ENCODE measurements around the gene SLC23A3.

DNA sequence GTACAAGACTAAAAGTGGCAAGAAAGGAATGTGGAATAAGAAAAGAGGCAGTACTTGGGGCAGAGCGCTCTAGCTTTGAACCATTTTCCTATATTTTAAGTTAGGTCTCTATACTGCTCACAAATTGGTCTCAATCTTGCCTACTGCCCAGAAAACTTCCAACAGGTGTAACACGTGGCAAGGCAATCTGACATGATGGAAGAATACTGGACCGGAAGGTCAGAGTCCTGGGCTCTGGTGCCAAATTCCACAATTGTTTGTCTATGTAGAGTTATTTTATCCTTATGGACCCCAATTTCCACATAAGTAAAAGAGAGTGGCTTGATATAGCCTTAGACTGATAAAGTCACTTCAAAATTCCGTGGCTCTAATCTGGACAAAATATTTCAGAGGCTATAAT lies 38.1 kb downstream of the SLC23A3 start:
- TF ChIP-seq CTCF (IDR thresholded peaks at IDR 0.05) = no peak
- no peak for TF ChIP-seq POLR2A (IDR thresholded peaks at IDR 0.05)
